ENCODE measurements around the gene PAPPA2.
"Not testable (repeated sequence)": the region's sequence is repeated elsewhere in the genome, so short reads cannot be mapped to it uniquely, and the experiment has no call there.

The PAPPA2 gene, protein sequence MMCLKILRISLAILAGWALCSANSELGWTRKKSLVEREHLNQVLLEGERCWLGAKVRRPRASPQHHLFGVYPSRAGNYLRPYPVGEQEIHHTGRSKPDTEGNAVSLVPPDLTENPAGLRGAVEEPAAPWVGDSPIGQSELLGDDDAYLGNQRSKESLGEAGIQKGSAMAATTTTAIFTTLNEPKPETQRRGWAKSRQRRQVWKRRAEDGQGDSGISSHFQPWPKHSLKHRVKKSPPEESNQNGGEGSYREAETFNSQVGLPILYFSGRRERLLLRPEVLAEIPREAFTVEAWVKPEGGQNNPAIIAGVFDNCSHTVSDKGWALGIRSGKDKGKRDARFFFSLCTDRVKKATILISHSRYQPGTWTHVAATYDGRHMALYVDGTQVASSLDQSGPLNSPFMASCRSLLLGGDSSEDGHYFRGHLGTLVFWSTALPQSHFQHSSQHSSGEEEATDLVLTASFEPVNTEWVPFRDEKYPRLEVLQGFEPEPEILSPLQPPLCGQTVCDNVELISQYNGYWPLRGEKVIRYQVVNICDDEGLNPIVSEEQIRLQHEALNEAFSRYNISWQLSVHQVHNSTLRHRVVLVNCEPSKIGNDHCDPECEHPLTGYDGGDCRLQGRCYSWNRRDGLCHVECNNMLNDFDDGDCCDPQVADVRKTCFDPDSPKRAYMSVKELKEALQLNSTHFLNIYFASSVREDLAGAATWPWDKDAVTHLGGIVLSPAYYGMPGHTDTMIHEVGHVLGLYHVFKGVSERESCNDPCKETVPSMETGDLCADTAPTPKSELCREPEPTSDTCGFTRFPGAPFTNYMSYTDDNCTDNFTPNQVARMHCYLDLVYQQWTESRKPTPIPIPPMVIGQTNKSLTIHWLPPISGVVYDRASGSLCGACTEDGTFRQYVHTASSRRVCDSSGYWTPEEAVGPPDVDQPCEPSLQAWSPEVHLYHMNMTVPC (N-terminal part only)

GRCh38 chr1:176462674-176463378, at the start of gene PAPPA2:
PAPPA2 (plus strand) TSS chr1:176463175; CDS start chr1:176556323, 93,148 bp downstream.
- Histone ChIP-seq H3K27ac (ENCODE audit: low read length) (no peak within 1 kb of the TSS), H3K4me2 (ENCODE audit: low read length) (no peak within 1 kb of the TSS), H3K4me1 (ENCODE audit: low read length) (no peaks in the 10 kb centered on the region), H3K9me3 (ENCODE audit: insufficient read depth, low read length) (no peaks in the 10 kb centered on the region), H3K79me2 (ENCODE audit: low read length) (no peaks in the 10 kb centered on the region), H3K9ac (ENCODE audit: low read length) (no peak within 1 kb of the TSS), H3K4me3 (ENCODE audit: low read length) (no peak within 1 kb of the TSS), H3K36me3 (replicated peaks; ENCODE audit: low read depth, low read length) (no peaks in the 10 kb centered on the region), H4K20me1 (ENCODE audit: insufficient read depth, low read length) (no peaks in the 10 kb centered on the region), H2AFZ (ENCODE audit: low read depth, low read length) (no peak within 1 kb of the TSS), H3K27me3 (ENCODE audit: low read depth, low read length) (peaks cover 11% of the 10 kb centered on the region; the same call in 1 of the 2 replicates)
- TF ChIP-seq, protein P1, sequence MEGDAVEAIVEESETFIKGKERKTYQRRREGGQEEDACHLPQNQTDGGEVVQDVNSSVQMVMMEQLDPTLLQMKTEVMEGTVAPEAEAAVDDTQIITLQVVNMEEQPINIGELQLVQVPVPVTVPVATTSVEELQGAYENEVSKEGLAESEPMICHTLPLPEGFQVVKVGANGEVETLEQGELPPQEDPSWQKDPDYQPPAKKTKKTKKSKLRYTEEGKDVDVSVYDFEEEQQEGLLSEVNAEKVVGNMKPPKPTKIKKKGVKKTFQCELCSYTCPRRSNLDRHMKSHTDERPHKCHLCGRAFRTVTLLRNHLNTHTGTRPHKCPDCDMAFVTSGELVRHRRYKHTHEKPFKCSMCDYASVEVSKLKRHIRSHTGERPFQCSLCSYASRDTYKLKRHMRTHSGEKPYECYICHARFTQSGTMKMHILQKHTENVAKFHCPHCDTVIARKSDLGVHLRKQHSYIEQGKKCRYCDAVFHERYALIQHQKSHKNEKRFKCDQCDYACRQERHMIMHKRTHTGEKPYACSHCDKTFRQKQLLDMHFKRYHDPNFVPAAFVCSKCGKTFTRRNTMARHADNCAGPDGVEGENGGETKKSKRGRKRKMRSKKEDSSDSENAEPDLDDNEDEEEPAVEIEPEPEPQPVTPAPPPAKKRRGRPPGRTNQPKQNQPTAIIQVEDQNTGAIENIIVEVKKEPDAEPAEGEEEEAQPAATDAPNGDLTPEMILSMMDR (IDR thresholded peaks at IDR 0.05; ENCODE audit: low read depth, low read length): no peak
- no peak for TF ChIP-seq EZH2phosphoT487 (IDR thresholded peaks at IDR 0.05; ENCODE audit: low read depth)

- Histone ChIP-seq H2AFZ (ENCODE audit: low read depth, low read length) (no peak overlapping the region), H4K20me1 (ENCODE audit: insufficient read depth, low read length) (no peaks in the 10 kb centered on the region), H3K9ac (ENCODE audit: low read length) (no peak overlapping the region), H3K4me2 (ENCODE audit: low read length) (no peak overlapping the region), H3K79me2 (ENCODE audit: low read length) (no peaks in the 10 kb centered on the region), H3K4me3 (ENCODE audit: low read length) (no peak overlapping the region), H3K27ac (ENCODE audit: low read length) (no peak overlapping the region), H3K9me3 (ENCODE audit: insufficient read depth, low read length) (no peaks in the 10 kb centered on the region), H3K36me3 (replicated peaks; ENCODE audit: low read depth, low read length) (no peaks in the 10 kb centered on the region), H3K27me3 (ENCODE audit: low read depth, low read length) (no peaks in the 10 kb centered on the region), H3K4me1 (ENCODE audit: low read length) (no peaks in the 10 kb centered on the region)
- TF ChIP-seq, protein P1 (IDR thresholded peaks at IDR 0.05; ENCODE audit: low read depth, low read length): no peak
- no peak for TF ChIP-seq EZH2phosphoT487 (IDR thresholded peaks at IDR 0.05; ENCODE audit: low read depth)
Observed at GRCh38 chr1:176416777-176417176, 46.2 kb upstream of the PAPPA2 start.

DNA sequence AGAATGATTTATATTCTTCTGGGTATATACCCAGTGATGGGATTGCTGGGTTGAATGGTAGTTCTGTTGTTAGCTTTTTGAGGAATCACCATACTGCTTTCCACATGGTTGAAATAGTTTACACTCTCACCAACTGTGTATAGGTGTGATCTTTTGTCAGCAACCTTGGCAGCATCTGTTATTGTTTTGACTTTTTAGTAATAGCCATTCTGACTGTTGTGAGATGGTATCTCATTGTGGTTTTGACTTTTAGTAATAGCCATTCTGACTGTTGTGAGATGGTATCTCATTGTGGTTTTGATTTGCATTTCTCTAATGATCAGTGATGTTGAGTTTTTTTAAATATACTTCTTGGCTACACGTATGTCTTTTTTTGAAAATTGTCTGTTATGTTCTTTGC, 43.4 kb upstream of the PAPPA2 start:
- not testable (repeated sequence) for H3K36me3 ChIP-seq (replicated peaks; ENCODE audit: low read depth, low read length); H2AFZ ChIP-seq (ENCODE audit: low read depth, low read length); H3K4me3 ChIP-seq (ENCODE audit: low read length); H3K9ac ChIP-seq (ENCODE audit: low read length); H3K4me2 ChIP-seq (ENCODE audit: low read length); H3K79me2 ChIP-seq (ENCODE audit: low read length); H4K20me1 ChIP-seq (ENCODE audit: insufficient read depth, low read length); H3K4me1 ChIP-seq (ENCODE audit: low read length); H3K27ac ChIP-seq (ENCODE audit: low read length); H3K9me3 ChIP-seq (ENCODE audit: insufficient read depth, low read length); H3K27me3 ChIP-seq (ENCODE audit: low read depth, low read length)

DNA sequence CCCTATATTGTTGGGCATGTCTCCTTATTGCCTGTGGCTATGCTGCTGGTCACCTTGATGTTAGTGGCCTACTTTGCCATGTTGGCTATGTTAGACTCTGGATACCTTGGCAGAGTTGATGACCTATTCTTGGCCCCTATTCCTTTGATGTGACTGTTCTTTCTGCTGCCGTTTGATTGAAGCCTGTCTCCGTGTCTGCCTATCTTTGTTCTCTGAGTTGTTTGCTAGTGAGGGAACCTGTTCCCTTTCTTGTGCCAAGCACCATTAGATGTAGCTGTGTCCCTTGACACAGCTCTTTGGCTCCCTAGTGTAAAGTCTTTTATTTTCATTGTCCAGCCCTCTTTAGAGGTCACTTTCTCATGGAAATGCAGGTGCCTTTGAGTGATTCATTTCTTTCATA, 28.7 kb upstream of the PAPPA2 start:
- Histone ChIP-seq H3K4me2 (ENCODE audit: low read length) (no peak overlapping the region), H3K79me2 (ENCODE audit: low read length) (no peaks in the 10 kb centered on the region), H3K9ac (ENCODE audit: low read length) (no peak overlapping the region), H3K36me3 (replicated peaks; ENCODE audit: low read depth, low read length) (no peaks in the 10 kb centered on the region), H3K27me3 (ENCODE audit: low read depth, low read length) (peaks cover 4% of the 10 kb centered on the region; the same call in 1 of the 2 replicates), H3K4me3 (ENCODE audit: low read length) (no peak overlapping the region), H3K9me3 (ENCODE audit: insufficient read depth, low read length) (no peaks in the 10 kb centered on the region), H4K20me1 (ENCODE audit: insufficient read depth, low read length) (no peaks in the 10 kb centered on the region), H3K27ac (ENCODE audit: low read length) (no peak overlapping the region), H2AFZ (ENCODE audit: low read depth, low read length) (no peak overlapping the region), H3K4me1 (ENCODE audit: low read length) (peaks cover 2% of the 10 kb centered on the region; the same call in 1 of the 2 replicates)
- TF ChIP-seq, protein P1 (IDR thresholded peaks at IDR 0.05; ENCODE audit: low read depth, low read length): no peak
- no peak for TF ChIP-seq EZH2phosphoT487 (IDR thresholded peaks at IDR 0.05; ENCODE audit: low read depth)

All from OCI-LY3 (cell line).